GM19351 (cell line): Measurements from ENCODE around the gene VENTX.
"Not testable (repeated sequence)": the region's sequence is repeated elsewhere in the genome, so short reads cannot be mapped to it uniquely, and the experiment has no call there.

Source experiments
- ATAC-seq: cut with Tn5 transposase; IDR thresholded peaks from one replicate; pipeline ENCODE4 v1.9.1; 2021; ENCODE audit warnings: mild to moderate bottlenecking, moderate library complexity; ENCODE audit not compliant: unreplicated experiment

VENTX gene

GRCh38 chr10:133253361-133253955 lies 15.8 kb downstream of the VENTX start:
- ATAC-seq: no peak

GRCh38 chr10:133254421-133255120 lies 16.9 kb downstream of the VENTX start:
- ATAC-seq: no peak

GRCh38 chr10:133255323-133255722 lies 17.7 kb downstream of the VENTX start:
- ATAC-seq: no peak

GRCh38 chr10:133257489-133258065 lies 19.9 kb downstream of the VENTX start:
- no peak for ATAC-seq

- no peak for ATAC-seq
Observed at GRCh38 chr10:133258066-133258817, 20.6 kb downstream of the VENTX start.

GRCh38 chr10:133258818-133259601 lies 21.4 kb downstream of the VENTX start:
- ATAC-seq: no peak

GRCh38 chr10:133259602-133259989 lies 21.9 kb downstream of the VENTX start:
- no peak for ATAC-seq

GRCh38 chr10:133260895-133261725 lies 23.5 kb downstream of the VENTX start:
- peak; percentile 54 for ATAC-seq

GRCh38 chr10:133261726-133262325 lies 24.2 kb downstream of the VENTX start:
- peak; percentile 52 for ATAC-seq

- ATAC-seq: no peak
Observed at GRCh38 chr10:133262696-133263095, 25.0 kb downstream of the VENTX start.

- ATAC-seq: no peak
Observed at GRCh38 chr10:133263674-133264073, 26.0 kb downstream of the VENTX start.

GRCh38 chr10:133264461-133264860 lies 26.8 kb downstream of the VENTX start:
- ATAC-seq: no peak

GRCh38 chr10:133265052-133265451 lies 27.4 kb downstream of the VENTX start:
- not testable (repeated sequence) for ATAC-seq

- ATAC-seq: no peak
Observed at GRCh38 chr10:133266056-133266795, 28.6 kb downstream of the VENTX start.

GRCh38 chr10:133267293-133267692 lies 29.6 kb downstream of the VENTX start:
- ATAC-seq: no peak

- ATAC-seq: no peak
Observed at GRCh38 chr10:133267829-133268228, 30.2 kb downstream of the VENTX start.

GRCh38 chr10:133268532-133268931 lies 30.9 kb downstream of the VENTX start:
- ATAC-seq: no peak

- ATAC-seq: no peak
Observed at GRCh38 chr10:133269367-133269766, 31.7 kb downstream of the VENTX start.

GRCh38 chr10:133270204-133270603 lies 32.5 kb downstream of the VENTX start:
- no peak for ATAC-seq
